ENCODE results near the gene PLA2G2C.

DNA sequence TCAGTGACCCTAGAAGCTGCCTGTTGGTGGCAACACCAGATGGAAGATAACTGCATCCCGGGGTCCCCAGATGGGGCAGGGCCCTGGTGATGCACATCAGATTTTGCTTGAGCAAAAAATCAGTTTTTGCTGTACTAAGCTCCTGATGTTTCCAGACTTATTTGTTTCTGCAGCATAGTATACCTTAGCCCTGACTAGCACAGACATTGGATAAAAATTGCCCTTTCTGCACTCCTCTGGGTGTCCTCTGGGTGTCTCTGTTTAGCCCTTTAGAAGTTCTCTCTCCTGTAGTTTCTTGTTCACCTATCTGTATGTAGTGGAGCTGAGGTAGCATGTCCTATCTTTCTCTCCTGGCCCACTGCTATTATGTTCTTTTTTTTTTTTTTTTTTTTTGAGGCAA lies 30.3 kb upstream of the PLA2G2C start:
- no peak for TF ChIP-seq EZH2 (IDR thresholded peaks at IDR 0.05)
- TF ChIP-seq POLR2AphosphoS5 (IDR thresholded peaks at IDR 0.05; ENCODE audit: borderline replicate concordance, low read depth, low read length): no peak
